Measurements from ENCODE around the gene SOX12. TPM values are rescaled to one million over a fixed set of nuclear protein-coding genes. Genes with fewer than 3 reads are reported as not detected.
"Not testable (repeated sequence)": the region's sequence is repeated elsewhere in the genome, so short reads cannot be mapped to it uniquely, and the experiment has no call there.

The SOX12 gene
- polyA plus RNA-seq, 1 experiment, result 3.8 TPM

DNA sequence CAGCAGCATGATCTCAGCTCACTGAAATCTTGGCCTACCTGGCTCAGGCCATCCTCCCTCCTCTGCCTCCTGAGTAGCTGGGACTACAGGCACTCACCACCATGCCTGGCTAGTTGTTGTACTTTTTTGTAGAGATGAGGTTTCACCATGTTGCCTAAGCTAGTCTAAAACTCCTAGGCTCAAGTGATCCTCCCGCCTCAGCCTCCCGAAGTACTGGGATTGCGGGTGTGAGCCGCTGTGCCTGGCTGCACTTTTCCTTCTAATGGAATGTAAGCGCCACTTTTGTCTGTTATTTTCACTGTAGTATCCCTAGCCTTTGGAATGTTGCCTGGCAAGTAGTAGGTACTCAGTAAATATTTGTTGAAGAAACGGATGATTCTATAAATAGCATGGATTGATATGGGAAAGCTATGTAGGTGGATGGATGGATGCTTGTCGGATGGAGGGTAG is 44.8 kb downstream of the SOX12 start:
- CTCF ChIA-PET, result no interaction called here
- no peaks in the 10 kb centered on the region for H3K27me3 ChIP-seq (ENCODE audit: control insufficient read depth, insufficient read depth, low read length)
- H3K27ac ChIP-seq (ENCODE audit: low read depth, low read length), result no peak overlapping the region
- no peak for DNase-seq (ENCODE audit: low read depth, low spot score)
- POLR2A ChIA-PET, result interaction anchor here (0.6 kb wide), 1 partner anchor 23 kb away, joined by 3 read pairs; no protein-coding TSS in a partner anchor
- no peak overlapping the region for H3K4me3 ChIP-seq (ENCODE audit: low read depth, low read length)
- TF ChIP-seq, protein P1, sequence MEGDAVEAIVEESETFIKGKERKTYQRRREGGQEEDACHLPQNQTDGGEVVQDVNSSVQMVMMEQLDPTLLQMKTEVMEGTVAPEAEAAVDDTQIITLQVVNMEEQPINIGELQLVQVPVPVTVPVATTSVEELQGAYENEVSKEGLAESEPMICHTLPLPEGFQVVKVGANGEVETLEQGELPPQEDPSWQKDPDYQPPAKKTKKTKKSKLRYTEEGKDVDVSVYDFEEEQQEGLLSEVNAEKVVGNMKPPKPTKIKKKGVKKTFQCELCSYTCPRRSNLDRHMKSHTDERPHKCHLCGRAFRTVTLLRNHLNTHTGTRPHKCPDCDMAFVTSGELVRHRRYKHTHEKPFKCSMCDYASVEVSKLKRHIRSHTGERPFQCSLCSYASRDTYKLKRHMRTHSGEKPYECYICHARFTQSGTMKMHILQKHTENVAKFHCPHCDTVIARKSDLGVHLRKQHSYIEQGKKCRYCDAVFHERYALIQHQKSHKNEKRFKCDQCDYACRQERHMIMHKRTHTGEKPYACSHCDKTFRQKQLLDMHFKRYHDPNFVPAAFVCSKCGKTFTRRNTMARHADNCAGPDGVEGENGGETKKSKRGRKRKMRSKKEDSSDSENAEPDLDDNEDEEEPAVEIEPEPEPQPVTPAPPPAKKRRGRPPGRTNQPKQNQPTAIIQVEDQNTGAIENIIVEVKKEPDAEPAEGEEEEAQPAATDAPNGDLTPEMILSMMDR (IDR thresholded peaks at IDR 0.05; ENCODE audit: low read depth, low read length), result no peak
- H3K9me3 ChIP-seq (ENCODE audit: control insufficient read depth, insufficient read depth, low read length), result peaks cover 3% of the 10 kb centered on the region; the same call in 1 of the 2 replicates

DNA sequence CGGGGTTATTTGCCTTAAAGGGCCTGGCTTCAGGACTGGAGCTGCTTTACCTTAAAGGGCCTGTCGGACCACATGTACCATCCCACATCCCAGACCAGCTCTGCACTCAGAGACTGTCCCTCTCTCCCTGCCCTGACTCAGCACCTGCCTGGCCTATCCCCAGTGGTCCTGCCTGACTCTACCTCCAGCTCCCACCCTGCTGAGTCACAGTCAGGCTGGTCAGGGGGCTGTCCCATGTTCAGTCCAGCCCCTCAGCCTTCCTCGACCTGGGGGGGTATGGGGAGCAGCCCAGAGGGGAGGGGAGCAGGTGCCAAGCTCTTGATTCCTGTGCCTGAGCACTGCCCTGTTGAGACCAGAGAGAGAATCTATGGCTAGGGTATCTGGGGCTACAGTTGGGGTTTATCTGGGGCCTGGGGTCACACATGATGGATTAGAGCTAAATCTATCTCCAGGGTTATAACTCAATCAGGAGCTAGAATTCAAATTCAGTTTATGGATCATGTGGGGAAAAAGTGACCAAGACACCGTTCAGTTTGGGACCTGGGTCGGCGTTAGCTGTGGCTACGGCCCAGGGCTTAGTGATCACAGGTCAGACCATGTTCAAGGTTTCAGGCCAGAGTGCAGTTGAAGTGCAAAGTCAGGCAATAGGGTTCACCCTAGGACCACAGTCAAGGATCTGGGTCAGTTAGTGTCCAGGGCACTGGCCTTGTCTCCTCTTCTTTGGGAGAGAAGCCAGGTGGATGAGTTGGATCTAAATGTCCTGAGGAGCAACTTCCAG is 45.8 kb downstream of the SOX12 start:
- peaks cover 3% of the 10 kb centered on the region; the same call in 1 of the 2 replicates for H3K9me3 ChIP-seq (ENCODE audit: control insufficient read depth, insufficient read depth, low read length)
- no peak for DNase-seq (ENCODE audit: low read depth, low spot score)
- TF ChIP-seq, protein P1 (IDR thresholded peaks at IDR 0.05; ENCODE audit: low read depth, low read length), result no peak
- no peaks in the 10 kb centered on the region for H3K27me3 ChIP-seq (ENCODE audit: control insufficient read depth, insufficient read depth, low read length)
- H3K27ac ChIP-seq (ENCODE audit: low read depth, low read length), result peak overlapping the region; percentile 88
- CTCF ChIA-PET, result interaction anchor here (1.1 to 3.2 kb wide), 4 partner anchors 9 to 368 kb away, joined by 3 to 26 read pairs (median 5); no protein-coding TSS in a partner anchor
- no peak overlapping the region for H3K4me3 ChIP-seq (ENCODE audit: low read depth, low read length)
- POLR2A ChIA-PET, result interaction anchor here (1.1 to 1.6 kb wide), 2 partner anchors 9 to 10 kb away, joined by 7 to 8 read pairs; partner anchors contain the start of gene TRIB3

DNA sequence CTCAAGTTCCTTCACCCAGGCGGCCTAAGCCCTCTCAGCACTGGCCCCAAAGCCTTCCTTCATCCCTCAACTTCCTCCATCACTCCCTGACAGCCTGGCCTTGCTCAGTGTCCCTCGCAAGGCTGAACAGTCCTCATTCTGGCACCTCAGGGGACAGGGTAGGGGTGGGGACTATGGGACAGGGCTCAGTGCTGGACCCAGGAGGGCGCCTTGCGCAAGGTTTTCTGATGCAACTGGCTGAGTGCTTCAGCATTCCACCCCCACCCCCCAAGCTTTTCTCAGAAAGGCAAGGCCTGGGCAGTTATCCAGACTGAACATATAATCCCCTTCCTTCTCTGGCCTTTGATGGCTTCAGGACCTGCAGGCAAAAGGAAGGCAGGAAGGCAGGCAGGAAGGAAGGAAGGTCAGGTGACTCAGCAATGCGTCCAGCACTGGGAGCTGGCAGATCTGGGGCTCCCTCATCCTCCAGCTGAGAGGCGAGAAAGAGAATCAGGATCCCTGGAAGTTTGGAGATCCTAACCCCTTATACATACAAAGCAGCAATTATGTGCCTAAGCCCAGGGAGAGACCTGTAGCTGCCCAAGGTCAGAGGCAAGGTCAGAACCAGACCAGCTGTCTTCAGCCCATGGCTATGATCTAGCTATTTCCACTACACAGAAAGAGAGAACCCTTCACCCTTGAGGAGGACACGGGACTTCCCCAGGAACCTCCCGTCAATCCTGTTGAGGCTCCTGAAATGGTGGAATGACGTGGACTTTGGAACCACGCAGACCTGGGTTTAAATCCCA is 46.6 kb downstream of the SOX12 start:
- CTCF ChIA-PET, result interaction anchor here (0.6 to 3.2 kb wide), 7 partner anchors 9 to 367 kb away, joined by 3 to 26 read pairs (median 3); no protein-coding TSS in a partner anchor
- POLR2A ChIA-PET, result interaction anchor here (0.6 to 1.6 kb wide), 3 partner anchors 9 to 120 kb away, joined by 4 to 8 read pairs (median 7); partner anchors contain the start of gene TRIB3
- no peak overlapping the region for H3K4me3 ChIP-seq (ENCODE audit: low read depth, low read length)
- TF ChIP-seq, protein P1 (IDR thresholded peaks at IDR 0.05; ENCODE audit: low read depth, low read length), result no peak
- H3K27ac ChIP-seq (ENCODE audit: low read depth, low read length), result peak overlapping the region; percentile 88
- H3K9me3 ChIP-seq (ENCODE audit: control insufficient read depth, insufficient read depth, low read length), result peaks cover 3% of the 10 kb centered on the region; the same call in 1 of the 2 replicates
- DNase-seq (ENCODE audit: low read depth, low spot score), result no peak
- no peaks in the 10 kb centered on the region for H3K27me3 ChIP-seq (ENCODE audit: control insufficient read depth, insufficient read depth, low read length)

DNA sequence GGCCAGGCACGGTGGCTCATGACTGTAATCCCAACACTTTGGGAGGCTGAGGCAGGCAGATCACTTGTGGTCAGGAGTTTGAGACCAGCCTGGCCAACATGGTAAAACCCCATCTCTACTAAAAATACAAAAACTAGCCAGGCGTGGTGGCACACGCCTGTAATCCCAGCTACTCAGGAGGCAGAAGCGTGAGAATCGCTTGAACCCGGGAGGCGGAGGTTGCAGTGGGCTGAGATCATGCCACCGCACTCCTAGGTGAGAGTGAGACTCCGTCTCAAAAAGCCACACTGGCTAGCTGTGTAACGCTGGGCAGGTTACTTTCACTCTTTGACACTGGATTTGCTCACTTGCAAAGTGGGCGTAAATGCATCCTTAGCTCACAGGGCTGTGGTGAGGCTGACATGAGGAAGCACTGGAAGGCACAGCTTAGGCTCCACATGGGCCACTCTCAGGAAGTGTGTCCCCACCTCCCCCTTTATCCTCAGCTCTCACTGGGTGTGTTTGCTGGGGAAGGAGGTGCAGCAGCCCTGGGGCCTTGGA is 47.3 kb downstream of the SOX12 start:
- H3K27ac ChIP-seq (ENCODE audit: low read depth, low read length), result peak overlapping the region; percentile 88
- H3K27me3 ChIP-seq (ENCODE audit: control insufficient read depth, insufficient read depth, low read length); H3K4me3 ChIP-seq (ENCODE audit: low read depth, low read length); H3K9me3 ChIP-seq (ENCODE audit: control insufficient read depth, insufficient read depth, low read length); DNase-seq (ENCODE audit: low read depth, low spot score): not testable (repeated sequence)
- CTCF ChIA-PET, result interaction anchor here (0.6 to 3.2 kb wide), 4 partner anchors 10 to 367 kb away, joined by 3 to 26 read pairs (median 3); no protein-coding TSS in a partner anchor
- POLR2A ChIA-PET, result interaction anchor here (1.6 kb wide), 1 partner anchor 8 kb away, joined by 7 read pairs; the partner anchor contains the start of gene TRIB3
